GM10266 (cell line): ENCODE results near the gene ARMC3.

ENCODE experiments used
- DNase-seq: peaks from one replicate; pipeline ENCODE4 v3.0.0; 2012; ENCODE audit errors: extremely low spot score
- CTCF ChIP-seq: IDR thresholded peaks from 2 replicates; pipeline ENCODE4 v1.5.1; 2012; ENCODE audit warnings: mild to moderate bottlenecking, low read depth; ENCODE audit not compliant: control insufficient read depth, insufficient read depth; ENCODE audit errors: missing control alignments

Gene ARMC3

GRCh38 chr10:23013581-23014335 lies 85.9 kb downstream of the ARMC3 start:
- no peak for TF ChIP-seq CTCF
- DNase-seq, result no peak

GRCh38 chr10:23015021-23015707 lies 87.3 kb downstream of the ARMC3 start:
- no peak for TF ChIP-seq CTCF
- peak; percentile 30 for DNase-seq

- no peak for TF ChIP-seq CTCF
- no peak for DNase-seq
Measured at GRCh38 chr10:23016636-23017035, 88.8 kb downstream of the ARMC3 start.

GRCh38 chr10:23019633-23020032 lies 91.8 kb downstream of the ARMC3 start:
- TF ChIP-seq CTCF, result no peak
- DNase-seq, result no peak

GRCh38 chr10:23021430-23021829 lies 93.6 kb downstream of the ARMC3 start:
- TF ChIP-seq CTCF, result no peak
- no peak for DNase-seq

- DNase-seq, result no peak
- TF ChIP-seq CTCF, result no peak
Measured at GRCh38 chr10:23024002-23024401, 96.1 kb downstream of the ARMC3 start.

GRCh38 chr10:23031318-23031717 lies 103.5 kb downstream of the ARMC3 start:
- no peak for TF ChIP-seq CTCF
- DNase-seq, result no peak
